Stimulated activated CD8-positive, alpha-beta memory T cell treated with anti-CD3 and anti-CD28 coated beads, Interleukin-15, amount 100 ng/mL, for 4 hours (primary cell): Measurements from ENCODE around the gene TEX48.

ENCODE experiments used
- DNase-seq, 2 donors: peaks; one replicate each; pipeline ENCODE4 v3.0.0-alpha.2; 2020; ENCODE audit warnings: low read depth in 2 of 2

Gene TEX48

DNA sequence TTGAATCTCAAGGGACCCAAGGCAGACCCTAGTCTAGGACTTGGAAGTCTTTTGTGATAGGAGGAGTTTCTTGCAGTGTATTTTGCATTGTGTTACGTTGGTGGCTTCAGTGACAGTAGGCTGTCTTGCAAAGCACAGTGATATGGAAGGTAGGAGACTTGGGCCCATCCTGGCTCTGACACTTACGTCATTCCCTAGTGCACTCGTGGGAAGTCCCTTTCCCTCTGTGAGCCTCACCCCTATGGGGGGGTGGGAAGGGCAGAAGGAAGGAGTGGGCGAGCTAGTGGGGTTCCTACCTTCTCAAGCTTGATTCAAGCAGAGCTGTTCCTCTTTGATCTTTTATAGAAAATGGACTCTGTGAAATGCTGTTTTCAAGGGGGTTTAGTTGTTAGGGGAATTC lies 15.1 kb downstream of the TEX48 start:
- DNase-seq = no peak

GRCh38 chr9:114666401-114666800 lies 15.6 kb downstream of the TEX48 start:
- no peak for DNase-seq

- DNase-seq = no peak
Measured at GRCh38 chr9:114664181-114664580, 17.8 kb downstream of the TEX48 start.

DNA sequence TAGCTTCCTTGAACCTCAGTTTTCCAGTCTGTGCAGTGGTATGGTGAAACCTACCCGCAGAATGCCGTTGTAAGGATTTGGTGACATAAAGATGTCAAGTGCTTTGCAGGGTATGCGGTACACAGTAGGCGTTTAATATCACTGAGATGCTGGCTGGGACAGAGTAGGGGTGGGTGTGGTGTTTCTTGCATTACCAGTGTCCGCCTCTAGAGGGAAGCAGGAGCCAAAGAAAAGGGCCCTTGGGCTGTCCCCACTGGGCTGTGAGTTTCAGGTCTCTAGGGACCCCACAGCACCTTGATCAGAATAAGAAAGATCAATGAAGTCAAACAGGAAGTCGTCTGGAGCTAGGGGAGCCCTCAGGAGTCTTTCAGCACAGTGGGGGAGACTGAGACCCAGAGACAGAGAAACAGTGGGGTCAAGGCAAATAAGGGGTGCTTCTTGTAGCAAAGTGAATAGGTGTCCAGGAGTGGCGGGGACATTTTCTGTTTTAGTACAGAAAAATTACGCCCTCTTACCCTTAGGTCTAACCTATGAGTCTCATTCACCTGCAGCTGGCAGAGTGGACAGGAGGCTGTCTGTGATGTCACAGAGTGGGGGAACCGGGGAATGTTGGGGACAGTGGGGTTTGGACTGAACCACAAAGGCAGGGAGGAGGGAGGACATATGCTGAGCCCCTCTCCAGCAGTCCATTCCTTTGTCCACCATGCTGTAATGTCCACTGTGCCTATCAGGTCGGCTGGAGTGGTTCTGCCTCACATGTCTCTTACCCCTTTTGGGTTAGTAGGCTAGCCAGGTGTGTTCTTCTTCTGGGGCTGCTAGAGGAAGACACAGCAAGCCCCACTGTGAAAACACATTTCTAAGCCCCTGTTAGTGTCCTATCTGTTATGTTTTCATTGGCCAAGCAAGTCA lies 19.7 kb downstream of the TEX48 start:
- peak in 1 of 2 donors; percentile 24 for DNase-seq

DNA sequence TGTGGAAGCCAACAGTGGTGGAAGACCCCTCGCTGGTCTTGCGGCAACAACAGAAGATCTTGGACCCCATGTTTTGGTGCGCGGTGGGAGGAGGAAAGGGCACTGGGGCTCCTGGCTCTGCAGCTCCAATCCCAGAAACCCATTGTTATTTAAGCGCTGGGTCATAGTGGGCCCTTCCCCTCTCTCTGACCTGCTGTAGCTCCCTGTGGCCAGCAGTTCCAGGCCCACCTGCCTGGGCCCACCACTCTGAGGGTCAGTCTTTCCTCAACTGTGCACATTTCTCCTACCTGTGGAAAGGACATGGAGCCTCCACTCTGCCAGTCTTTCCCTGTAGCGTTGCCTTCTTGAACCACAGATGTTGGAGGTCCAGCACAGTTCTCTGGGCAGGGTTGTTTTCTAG lies 24.3 kb downstream of the TEX48 start, which contains the start of gene TEX53:
TSS of gene TEX53 (minus strand) at position 101 of the 400 bp plus-strand sequence. CDS start at position 70, 31 bp downstream.
- DNase-seq = no peak

DNA sequence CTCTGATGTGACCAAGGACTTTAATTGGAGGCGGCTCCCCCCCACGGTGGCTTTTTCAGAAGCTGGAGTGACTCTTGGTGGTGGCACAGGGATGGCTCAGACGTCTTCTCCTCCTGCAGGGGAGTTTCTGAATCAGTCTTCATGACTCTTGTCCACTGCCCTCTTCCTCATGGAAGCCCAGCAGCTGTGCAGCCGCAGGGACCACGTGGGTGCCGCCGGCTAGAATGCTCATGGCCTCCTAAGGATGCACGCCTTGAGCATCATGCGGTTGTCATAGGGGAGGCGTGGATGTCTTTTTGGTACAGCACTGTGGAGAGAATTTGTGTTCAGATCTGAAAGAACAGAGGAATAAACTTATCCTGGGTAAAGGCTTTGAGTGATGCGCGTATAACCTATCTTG lies 25.7 kb downstream of the TEX48 start:
- no peak for DNase-seq

GRCh38 chr9:114655689-114656088 lies 26.3 kb downstream of the TEX48 start:
- no peak for DNase-seq

- DNase-seq = peak; percentile 16 to 54
Measured at GRCh38 chr9:114653556-114654159, 28.3 kb downstream of the TEX48 start.

DNA sequence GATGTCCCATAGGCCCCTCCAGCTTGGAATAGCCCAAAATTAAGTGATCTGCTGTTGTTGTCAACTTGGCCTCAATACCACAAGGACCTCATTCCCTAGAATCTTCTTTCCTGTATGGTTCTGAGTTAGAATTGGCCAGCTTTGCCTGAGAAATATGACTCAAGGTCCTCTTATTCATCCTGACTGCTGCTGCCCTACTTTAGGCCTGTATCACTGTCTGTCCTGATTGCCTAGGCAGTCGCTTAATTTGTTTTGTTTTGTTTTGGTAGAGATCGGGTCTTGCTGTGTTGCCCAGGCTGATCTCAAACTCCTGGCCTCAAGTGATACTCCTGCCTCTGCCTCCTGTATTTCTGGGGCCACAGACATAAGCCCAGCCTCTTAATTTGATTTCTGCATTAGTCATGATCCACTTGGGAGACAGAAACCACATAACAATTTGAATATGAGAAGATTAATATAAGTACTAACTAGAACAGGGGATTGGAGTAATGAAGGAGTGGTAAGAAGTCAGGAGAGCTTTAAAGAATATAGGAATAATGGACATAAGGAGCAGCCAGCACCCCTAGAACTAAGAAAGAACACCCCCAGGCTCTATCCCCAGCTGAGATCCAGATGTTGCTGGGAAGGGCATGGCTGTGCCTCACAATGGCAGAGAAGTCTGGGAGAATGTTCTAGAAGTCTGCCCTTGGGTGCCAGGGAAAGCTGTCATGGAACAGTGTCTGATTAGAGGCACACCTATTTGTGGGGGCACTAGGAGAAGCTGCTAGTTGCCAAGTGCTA lies 29.0 kb downstream of the TEX48 start:
- DNase-seq = no peak

GRCh38 chr9:114643896-114644295 lies 38.1 kb downstream of the TEX48 start:
- DNase-seq = no peak

DNA sequence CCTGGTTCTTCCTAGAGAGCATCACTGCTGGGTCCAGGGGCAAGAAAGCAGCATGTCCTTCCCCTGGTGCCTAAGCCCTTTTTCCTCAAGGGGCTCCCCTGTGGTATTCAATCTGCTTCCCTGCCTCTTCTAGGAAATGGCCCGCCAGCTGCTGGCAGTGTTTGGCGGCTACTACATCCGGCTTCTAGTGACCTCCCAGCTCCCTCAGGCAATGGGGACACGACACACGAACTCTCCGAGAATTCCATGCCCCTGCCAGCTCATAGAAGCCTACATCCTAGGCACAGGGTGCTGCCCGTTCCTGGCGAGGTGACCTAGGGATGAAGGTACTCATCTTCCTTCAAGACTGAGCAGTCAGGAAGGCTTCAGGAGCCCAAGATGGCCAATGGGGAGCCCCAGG lies 39.0 kb downstream of the TEX48 start:
- no peak for DNase-seq

DNA sequence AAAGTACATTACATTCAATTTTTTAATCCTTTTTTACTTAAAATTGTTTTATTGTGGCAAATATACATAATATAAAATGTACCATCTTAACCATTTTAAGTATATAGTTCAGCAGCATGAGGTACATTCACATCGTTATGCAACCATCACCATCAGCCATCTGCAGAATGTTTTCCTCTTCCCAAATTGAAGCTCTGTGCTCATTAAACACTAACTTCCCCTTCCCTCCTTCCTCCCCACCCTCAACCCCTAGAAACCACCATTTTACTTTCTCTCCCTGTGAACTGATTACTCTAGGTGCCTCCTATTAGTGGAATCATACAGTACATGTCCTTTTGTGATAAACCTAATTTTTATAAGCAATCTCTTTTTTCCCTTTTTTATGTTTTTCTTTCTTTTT lies 40.0 kb downstream of the TEX48 start:
- DNase-seq = no peak

DNA sequence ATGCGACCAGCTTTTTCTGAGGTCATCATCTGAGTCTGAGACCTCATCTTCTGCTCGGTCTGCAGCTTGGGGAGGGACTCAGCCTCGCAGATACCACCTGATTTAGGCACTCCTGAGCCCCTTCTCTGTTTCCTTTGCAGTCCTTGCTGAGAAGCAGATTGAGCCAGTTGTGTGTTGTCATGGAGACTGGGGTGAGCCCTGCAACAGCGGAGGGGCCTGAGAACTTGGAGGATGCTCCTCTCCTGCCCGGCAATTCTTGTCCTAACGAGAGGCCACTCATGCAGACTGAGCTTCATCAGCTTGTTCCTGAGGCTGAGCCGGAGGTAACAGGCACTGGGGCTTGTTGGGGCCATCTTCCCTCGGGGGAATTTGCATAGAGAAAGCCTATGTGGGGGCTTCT lies 43.6 kb downstream of the TEX48 start:
- DNase-seq = no peak

DNA sequence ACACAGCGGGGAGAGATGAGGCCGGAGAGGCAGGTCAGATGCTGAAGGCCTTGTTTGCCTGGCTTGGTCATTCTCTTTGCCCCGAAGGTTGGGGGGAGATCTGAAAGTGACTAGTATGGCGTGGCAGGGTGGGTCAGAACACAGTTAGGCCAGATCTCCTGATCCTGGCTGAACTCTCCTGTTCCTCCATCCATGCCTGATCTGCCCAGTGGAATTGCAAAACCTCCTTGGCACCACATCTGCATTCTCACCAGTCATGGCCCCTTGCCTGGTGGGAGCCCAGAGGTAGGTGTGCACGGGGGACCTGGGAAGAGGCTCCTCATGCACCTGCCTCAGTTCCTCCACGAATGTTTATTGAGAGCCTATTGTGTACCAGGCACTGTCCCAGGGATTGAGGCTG lies 47.6 kb downstream of the TEX48 start:
- no peak for DNase-seq

DNA sequence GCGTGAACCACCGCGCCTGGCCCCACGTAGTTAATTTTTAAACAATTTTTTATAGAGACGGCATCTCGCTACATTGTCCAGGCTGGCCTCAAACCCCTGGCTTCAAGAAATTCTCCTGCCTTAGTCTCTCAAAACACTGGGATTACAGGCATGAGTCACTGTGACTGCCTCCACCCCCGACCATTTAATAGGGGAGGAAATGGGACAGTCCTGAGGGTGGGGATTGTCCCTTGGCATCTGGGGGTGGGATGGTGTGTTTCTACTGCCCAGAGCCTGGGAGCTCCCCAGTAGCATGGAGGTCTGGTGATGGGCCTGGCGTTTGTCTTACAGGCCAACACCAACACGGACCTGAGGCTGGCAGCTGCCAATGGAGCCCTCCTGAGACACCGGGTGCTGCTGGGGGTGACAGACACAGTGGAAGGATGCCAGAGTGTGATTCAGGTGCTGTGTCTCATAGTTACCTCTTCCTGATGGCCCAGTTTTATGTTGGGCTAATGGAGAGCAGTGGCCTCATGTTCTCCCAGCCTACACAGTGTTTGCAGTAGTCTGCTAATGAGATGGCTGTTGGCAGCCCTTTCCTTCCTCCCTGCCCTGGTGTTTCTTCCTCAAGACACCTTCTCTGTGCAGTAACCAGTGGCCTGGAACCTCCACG lies 48.4 kb downstream of the TEX48 start:
- no peak for DNase-seq

GRCh38 chr9:114631166-114631565 lies 50.8 kb downstream of the TEX48 start:
- no peak for DNase-seq

GRCh38 chr9:114629563-114630090 lies 52.4 kb downstream of the TEX48 start:
- DNase-seq = no peak

GRCh38 chr9:114627553-114627952 lies 54.4 kb downstream of the TEX48 start:
- DNase-seq = no peak

DNA sequence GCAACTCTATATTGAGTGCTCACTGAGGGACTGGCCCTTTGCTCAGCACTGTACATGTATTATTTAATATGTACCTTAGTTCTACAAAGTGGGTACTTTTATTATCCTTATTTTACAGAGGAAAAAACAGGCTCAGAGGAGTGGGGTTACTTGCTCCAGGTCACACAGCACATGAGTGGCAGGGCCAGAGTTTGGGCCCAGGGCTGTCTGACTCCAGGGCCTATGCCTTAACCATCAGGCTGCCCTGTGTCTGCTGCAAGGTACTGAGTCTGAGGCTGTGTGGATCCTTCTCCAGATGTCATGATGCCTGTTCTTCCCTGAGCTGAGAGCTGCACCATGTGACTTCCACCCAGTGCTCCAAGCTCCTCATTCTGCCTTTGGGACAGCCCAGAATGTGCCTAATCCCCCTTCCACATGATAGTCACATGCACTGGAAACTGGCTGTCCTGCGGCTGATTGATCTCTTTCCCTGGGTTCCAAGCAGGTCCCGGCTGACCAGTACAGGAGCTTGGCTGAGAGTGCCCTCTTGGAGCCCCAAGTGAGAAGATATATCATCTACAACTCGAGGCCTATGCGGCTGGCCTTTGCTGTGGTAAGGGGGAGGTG lies 55.5 kb downstream of the TEX48 start:
- no peak for DNase-seq

DNA sequence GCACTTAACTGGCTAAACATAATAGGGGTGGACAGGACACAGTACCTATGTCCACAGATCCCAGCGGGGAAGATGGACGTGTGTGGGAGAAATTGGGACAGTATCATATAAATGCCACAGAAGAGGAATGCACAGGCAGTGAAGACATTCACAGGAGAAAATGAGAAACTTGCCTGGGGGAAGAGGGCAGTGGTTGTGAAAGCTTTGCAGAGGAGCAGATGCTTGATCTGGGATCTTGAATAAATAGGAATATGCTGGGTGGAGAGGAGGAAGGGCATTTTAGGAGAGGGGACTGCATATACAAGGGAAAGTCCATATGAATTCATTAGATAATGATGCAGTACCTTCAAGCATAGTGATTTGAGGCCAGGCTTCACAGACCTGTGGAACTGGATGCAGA lies 57.3 kb downstream of the TEX48 start:
- DNase-seq = no peak

DNA sequence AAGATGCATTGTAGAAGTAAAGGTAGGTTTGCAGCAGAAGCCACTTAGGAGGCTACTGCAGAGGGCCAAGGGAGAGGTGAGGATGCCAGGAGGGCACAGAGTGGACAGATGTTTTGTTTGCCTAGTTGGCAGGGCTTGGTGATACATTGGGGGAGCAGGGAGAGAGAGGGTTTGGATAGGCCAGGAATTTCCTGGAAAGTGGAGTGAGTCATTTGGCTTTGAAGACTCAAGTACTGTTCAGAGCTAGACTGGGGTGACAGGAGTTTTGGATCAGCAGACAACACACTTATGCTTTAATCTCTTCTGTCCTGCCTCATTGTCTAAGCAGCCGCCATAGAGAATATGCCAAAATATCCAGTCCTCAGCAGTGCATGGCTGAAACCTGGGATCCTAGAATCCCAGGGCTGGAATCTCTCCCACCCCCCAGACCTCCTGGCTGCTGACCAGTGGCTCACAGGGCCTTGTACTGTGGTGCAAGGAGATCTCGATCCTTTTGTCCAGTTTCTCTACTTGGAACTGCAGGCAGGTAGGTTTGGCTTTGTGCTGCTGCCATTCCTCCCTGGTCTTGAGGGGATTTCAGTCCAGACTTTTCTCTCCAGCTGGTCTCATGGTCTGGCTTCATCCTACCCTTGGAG lies 59.9 kb downstream of the TEX48 start:
- DNase-seq = no peak
